Measurements from ENCODE around the gene B3GALNT2. TPM values are rescaled to one million over a fixed set of nuclear protein-coding genes. Genes with fewer than 3 reads are reported as not detected.

Gene B3GALNT2
- polyA plus RNA-seq, 6 donors from 2014 or later = 4.8 to 13.6 (median 6.6) TPM

GRCh38 chr1:235407419-235407818, 96.8 kb downstream of the B3GALNT2 start:
- H3K4me1 Mint-ChIP-seq = peaks cover 0 to 6% (median 0%) of the 10 kb centered on the region in 3 donors
- no peaks in the 10 kb centered on the region for H3K36me3 Mint-ChIP-seq
- H3K4me3 Mint-ChIP-seq = no peak overlapping the region
- DNase-seq = no peak
- H3K27ac Mint-ChIP-seq = no peak overlapping the region
- no peak for ATAC-seq (ENCODE audit: low read depth in 2 of 2)
- no peaks in the 10 kb centered on the region for H3K9me3 Mint-ChIP-seq
- no peaks in the 10 kb centered on the region for H3K27me3 Mint-ChIP-seq

- Mint-ChIP-seq H3K4me1 (peaks cover 0 to 3% (median 0%) of the 10 kb centered on the region in 3 donors), H3K36me3 (peaks cover 0 to 6% of the 10 kb centered on the region in 2 donors), H3K4me3 (no peak overlapping the region), H3K27me3 (no peaks in the 10 kb centered on the region), H3K9me3 (no peaks in the 10 kb centered on the region), H3K27ac (no peak overlapping the region)
- ATAC-seq (ENCODE audit: low read depth in 2 of 2) = no peak
- DNase-seq = no peak
Measured at GRCh38 chr1:235404190-235404589, 100.1 kb downstream of the B3GALNT2 start.

GRCh38 chr1:235403593-235403992, 100.7 kb downstream of the B3GALNT2 start:
- no peaks in the 10 kb centered on the region for H3K9me3 Mint-ChIP-seq
- ATAC-seq (ENCODE audit: low read depth in 2 of 2) (no peak), DNase-seq (no peak)
- peaks cover 0 to 6% of the 10 kb centered on the region in 2 donors for H3K36me3 Mint-ChIP-seq
- no peak overlapping the region for H3K27ac Mint-ChIP-seq
- H3K4me1 Mint-ChIP-seq = peaks cover 0 to 3% (median 0%) of the 10 kb centered on the region in 3 donors
- no peaks in the 10 kb centered on the region for H3K27me3 Mint-ChIP-seq
- no peak overlapping the region for H3K4me3 Mint-ChIP-seq

DNA sequence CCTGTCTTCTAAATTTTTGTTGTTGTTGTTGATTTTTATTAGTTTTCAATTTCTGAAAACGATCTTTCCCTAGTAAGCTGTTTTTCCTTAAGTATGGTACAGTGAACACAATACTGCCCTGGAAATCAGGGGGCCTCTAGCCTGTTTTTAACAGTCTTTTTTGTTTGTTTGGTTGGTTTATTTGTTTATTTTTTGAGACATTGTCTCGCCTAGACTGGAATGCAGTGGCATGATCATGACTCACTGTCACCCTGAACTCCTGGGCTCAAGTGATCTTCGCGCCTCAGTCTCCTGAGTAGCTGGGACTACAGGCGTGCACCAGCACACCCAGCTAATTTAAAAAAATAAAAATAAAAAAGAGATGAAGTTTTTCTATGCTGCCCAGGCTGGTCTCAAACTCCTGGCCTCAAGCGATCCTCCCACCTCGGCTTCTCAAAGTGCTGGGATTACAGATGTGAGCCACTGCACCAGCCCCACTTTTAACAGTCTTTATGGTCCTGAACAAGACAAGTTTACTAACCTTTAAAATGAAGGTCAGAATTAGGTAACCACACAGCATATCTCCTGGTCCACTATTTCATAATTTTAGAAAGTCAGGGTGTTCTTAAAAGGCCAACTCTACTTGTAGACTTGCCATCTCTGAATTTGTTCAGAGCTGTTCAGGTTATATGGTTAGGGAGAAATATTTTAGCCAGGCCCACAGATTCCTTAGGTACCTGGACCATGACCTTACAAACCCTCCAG, 101.6 kb downstream of the B3GALNT2 start:
- Mint-ChIP-seq H3K9me3 (no peaks in the 10 kb centered on the region), H3K27me3 (no peaks in the 10 kb centered on the region), H3K36me3 (peaks cover 0 to 6% of the 10 kb centered on the region in 2 donors), H3K4me1 (peaks cover 0 to 6% (median 3%) of the 10 kb centered on the region in 3 donors), H3K4me3 (no peak overlapping the region), H3K27ac (no peak overlapping the region)
- DNase-seq (no peak), ATAC-seq (ENCODE audit: low read depth in 2 of 2) (no peak)

DNA sequence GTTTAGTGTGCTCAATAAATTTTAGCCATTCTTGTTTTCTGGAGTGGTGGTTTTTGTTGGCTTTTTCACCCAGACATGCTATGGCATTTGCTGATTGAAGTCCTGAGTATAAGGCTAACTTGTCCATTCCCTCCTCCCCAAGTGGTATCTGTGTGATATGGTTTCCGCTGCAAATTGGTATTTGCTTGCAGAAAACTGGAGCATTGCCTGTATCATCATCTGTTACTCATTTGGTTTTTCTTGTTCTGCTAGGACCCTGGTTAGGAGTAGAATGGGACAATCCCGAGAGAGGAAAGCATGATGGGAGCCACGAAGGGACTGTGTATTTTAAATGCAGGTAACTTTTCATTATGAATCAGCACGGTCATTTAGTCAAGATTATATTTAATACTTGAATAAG, 103.0 kb downstream of the B3GALNT2 start:
- DNase-seq (no peak), ATAC-seq (ENCODE audit: low read depth in 2 of 2) (no peak)
- Mint-ChIP-seq H3K36me3 (peaks cover 0 to 6% of the 10 kb centered on the region in 2 donors), H3K4me3 (no peak overlapping the region), H3K9me3 (no peaks in the 10 kb centered on the region), H3K27ac (no peak overlapping the region), H3K27me3 (no peaks in the 10 kb centered on the region), H3K4me1 (peaks cover under 1 to 7% (median 6%) of the 10 kb centered on the region in 3 donors)

Other genes with a start within 250 kb of the B3GALNT2 start
- gene ARID4B, start 176.3 kb downstream of the B3GALNT2 start, polyA plus RNA-seq (ENCODE audit: low read depth in 6 of 6) = 100 to 1,000 TPM in 1 of 6 donors, 10 to 100 TPM in 5; 22.5 to 100 (median 59.7) TPM
- gene GGPS1, start 175.9 kb downstream of the B3GALNT2 start, polyA plus RNA-seq (ENCODE audit: low read depth in 6 of 6) = 10 to 100 TPM; 36.2 to 72.9 (median 64.0) TPM
- gene TBCE, start 137.0 kb downstream of the B3GALNT2 start, polyA plus RNA-seq (ENCODE audit: low read depth in 6 of 6) = 10 to 100 TPM in 5 of 6 donors, 1 to 10 TPM in 1; 8.5 to 23.7 (median 13.3) TPM
- gene GNG4, start 145.3 kb upstream of the B3GALNT2 start, polyA plus RNA-seq (ENCODE audit: low read depth in 6 of 6) = not detected

Data from naive B cell (primary cell).